Mammary epithelial cell (primary cell): ENCODE measurements around the gene MTREX.

ENCODE experiments used
- EZH2 ChIP-seq: IDR thresholded peaks from 2 replicates; pipeline ENCODE4 v1.6.1; 2012; ENCODE audit warnings: low read length, inconsistent platforms, borderline replicate concordance
- TF ChIP-seq, protein P1 (sequence below), 2 donors: IDR thresholded peaks in 1 of 2; conservative IDR thresholded peaks in 1 of 2; 2 replicates each; pipeline ENCODE4 v1.5.1; 2011 to 2012; ENCODE audit warnings: inconsistent platforms in 2 of 2, low read length in 2 of 2, mild to moderate bottlenecking in 2 of 2, control low read depth in 1 of 2, low read depth in 1 of 2; ENCODE audit not compliant: insufficient read depth in 1 of 2; ENCODE audit errors: extremely low read depth in 1 of 2

DNA sequence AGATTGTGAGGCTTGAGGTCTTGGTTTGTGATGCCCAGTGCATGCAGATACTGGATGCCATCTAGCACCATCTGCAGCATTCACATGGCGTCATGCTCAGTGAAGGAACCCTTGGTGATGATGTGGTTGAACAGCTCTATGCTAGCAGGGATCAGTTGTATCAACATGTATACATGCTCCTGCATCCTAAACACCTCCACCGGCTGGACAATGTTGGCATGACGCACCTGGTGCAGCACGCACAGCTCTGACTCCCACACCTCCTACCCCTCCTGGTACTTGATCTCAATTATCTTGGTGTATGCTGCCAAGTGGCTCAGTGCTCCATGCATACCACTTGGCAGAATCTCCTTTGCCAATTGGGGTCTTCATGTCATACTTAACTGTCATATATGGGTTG is 49.1 kb downstream of the MTREX start:
- TF ChIP-seq, protein P1, sequence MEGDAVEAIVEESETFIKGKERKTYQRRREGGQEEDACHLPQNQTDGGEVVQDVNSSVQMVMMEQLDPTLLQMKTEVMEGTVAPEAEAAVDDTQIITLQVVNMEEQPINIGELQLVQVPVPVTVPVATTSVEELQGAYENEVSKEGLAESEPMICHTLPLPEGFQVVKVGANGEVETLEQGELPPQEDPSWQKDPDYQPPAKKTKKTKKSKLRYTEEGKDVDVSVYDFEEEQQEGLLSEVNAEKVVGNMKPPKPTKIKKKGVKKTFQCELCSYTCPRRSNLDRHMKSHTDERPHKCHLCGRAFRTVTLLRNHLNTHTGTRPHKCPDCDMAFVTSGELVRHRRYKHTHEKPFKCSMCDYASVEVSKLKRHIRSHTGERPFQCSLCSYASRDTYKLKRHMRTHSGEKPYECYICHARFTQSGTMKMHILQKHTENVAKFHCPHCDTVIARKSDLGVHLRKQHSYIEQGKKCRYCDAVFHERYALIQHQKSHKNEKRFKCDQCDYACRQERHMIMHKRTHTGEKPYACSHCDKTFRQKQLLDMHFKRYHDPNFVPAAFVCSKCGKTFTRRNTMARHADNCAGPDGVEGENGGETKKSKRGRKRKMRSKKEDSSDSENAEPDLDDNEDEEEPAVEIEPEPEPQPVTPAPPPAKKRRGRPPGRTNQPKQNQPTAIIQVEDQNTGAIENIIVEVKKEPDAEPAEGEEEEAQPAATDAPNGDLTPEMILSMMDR (conservative IDR thresholded peaks at IDR 0.05 in 1 of 2, IDR thresholded peaks at IDR 0.05 in 1 of 2; ENCODE audit: extremely low read depth in 1 of 2, insufficient read depth in 1 of 2, low read depth in 1 of 2, low read length in 2 of 2), result no peak
- TF ChIP-seq EZH2, result no peak
